Right atrium auricular region (tissue), 2 donors: ENCODE data around the gene CDH22. TPM values are rescaled to one million over a fixed set of nuclear protein-coding genes. Genes with fewer than 3 reads are reported as not detected.

Source experiments
- DNase-seq: peaks from one replicate; pipeline ENCODE4 v3.0.0-alpha.2; 2019; ENCODE audit warnings: low spot score
- H3K27ac ChIP-seq, 2 donors: fragments of 200-600 bp; sonication (generic); 1 replicate in 1 of 2; 2 replicates in 1 of 2; pipeline ENCODE4 v1.5.1; 2016 to 2019
- H3K27me3 ChIP-seq, 2 donors: fragments of 200-600 bp; sonication (generic); one replicate each; pipeline versions ENCODE4 v1.5.1 to v1.6.0; 2017 to 2019
- H3K36me3 ChIP-seq: fragments of 200-600 bp; sonication (generic); one replicate; pipeline ENCODE4 v1.5.1; 2016
- H3K4me1 ChIP-seq, 2 donors: fragments of 200-600 bp; sonication (generic); one replicate each; pipeline versions ENCODE4 v1.5.1 to v1.6.0; 2017 to 2019
- H3K4me3 ChIP-seq, 2 donors: fragments of 200-600 bp; sonication (generic); 1 replicate in 1 of 2; 2 replicates in 1 of 2; pipeline ENCODE4 v1.5.1; 2017 to 2019; ENCODE audit warnings: mild to moderate bottlenecking in 1 of 2, moderate library complexity in 1 of 2
- H3K9me3 ChIP-seq, 2 donors: fragments of 200-600 bp; sonication (generic); one replicate each; pipeline ENCODE4 v1.5.1; 2019
- total RNA-seq, 2 donors: library from RNA; depleted of rRNA; stranded (reverse); fragments of >200 nt; gene quantifications; one replicate each; pipeline ENCODE4 v1.1.0, GENCODE V29; 2016
- TF ChIP-seq, protein P1 (sequence below), 2 donors: fragments of 200-600 bp; sonication (generic); IDR thresholded peaks; one replicate each; pipeline ENCODE4 v1.5.1; 2019; ENCODE audit warnings: antibody characterized with exemption in 2 of 2

The CDH22 gene
- total RNA-seq, 2 donors from 2014 or later, result 0.67 to 4.4 TPM

DNA sequence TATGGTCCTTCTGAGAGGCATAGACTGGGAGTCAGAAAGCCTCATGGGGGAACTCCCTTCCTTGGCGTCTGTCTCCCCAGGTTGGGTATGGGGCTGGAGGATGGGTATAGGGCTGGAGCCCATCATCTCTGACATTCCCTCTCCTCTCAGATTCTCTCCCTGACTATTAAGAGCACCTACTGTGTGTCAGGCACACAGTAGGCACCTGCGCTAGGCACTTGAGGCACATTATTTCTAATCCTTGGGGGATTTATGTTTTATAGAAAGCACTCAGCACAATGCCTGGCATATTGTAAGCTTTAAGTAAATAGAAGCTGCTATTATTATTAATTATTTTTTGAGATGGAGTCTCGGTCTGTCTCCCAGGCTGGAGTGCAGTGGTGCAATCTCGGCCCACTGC lies 113.9 kb downstream of the CDH22 start:
- Histone ChIP-seq H3K4me3 (no peak overlapping the region), H3K27me3 (no peaks in the 10 kb centered on the region), H3K9me3 (no peaks in the 10 kb centered on the region), H3K4me1 (peaks cover 0 to under 1% of the 10 kb centered on the region in 2 donors), H3K36me3 (no peaks in the 10 kb centered on the region), H3K27ac (no peak overlapping the region)
- TF ChIP-seq, protein P1, sequence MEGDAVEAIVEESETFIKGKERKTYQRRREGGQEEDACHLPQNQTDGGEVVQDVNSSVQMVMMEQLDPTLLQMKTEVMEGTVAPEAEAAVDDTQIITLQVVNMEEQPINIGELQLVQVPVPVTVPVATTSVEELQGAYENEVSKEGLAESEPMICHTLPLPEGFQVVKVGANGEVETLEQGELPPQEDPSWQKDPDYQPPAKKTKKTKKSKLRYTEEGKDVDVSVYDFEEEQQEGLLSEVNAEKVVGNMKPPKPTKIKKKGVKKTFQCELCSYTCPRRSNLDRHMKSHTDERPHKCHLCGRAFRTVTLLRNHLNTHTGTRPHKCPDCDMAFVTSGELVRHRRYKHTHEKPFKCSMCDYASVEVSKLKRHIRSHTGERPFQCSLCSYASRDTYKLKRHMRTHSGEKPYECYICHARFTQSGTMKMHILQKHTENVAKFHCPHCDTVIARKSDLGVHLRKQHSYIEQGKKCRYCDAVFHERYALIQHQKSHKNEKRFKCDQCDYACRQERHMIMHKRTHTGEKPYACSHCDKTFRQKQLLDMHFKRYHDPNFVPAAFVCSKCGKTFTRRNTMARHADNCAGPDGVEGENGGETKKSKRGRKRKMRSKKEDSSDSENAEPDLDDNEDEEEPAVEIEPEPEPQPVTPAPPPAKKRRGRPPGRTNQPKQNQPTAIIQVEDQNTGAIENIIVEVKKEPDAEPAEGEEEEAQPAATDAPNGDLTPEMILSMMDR (IDR thresholded peaks at IDR 0.05), result no peak
- no peak for DNase-seq

DNA sequence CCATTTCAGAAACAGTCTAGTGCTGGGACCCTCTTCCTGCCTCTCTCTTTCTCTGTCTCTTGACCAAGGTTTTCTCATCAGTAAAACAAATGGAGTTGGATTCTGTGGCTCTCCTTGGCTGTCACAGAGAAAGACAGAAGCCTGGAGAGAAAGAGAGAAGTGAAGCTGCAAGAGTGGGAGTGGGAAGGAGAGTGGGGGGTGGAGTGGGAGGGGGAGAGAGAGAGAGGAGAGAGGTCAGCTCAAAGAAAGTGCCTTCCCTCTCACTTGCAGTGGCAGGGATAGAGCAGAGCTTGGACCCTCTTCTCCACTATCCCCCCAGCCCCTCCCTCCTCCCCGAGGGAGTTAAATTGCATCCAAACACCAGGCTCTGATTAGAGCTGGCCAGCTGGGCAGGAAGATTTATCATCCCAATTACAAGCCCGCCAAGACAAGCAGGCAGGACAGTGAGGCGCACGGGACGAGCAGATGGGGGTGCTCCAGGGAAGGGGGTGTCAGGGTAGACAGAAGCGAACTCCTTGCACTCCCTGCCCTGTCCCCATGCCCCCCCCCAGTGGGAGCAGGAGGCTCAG lies 115.8 kb downstream of the CDH22 start:
- no peaks in the 10 kb centered on the region for H3K27me3 ChIP-seq

DNA sequence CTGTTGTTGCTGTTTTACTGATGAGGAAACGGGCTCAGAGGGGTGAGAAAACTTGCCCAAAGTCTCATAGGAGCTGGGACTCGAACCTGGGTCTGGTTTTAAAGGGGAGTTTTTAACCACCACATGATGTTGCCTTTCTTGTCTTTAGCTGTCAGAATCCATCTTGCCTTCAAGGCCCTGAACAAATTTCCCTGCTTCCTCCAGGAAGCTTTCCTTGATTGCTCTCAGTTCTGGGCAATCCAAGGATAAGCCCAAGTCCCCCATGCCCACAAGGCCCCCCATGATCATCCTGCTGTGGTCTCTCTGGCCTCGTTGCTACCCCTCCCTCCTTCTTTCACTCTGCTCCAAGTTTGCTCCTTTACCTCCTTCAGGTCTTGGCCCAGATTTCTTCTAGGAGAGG lies 116.7 kb downstream of the CDH22 start:
- H3K4me3 ChIP-seq, result no peak overlapping the region
- H3K27me3 ChIP-seq, result no peaks in the 10 kb centered on the region
- no peak overlapping the region for H3K27ac ChIP-seq
- peaks cover 0 to 4% of the 10 kb centered on the region in 2 donors for H3K4me1 ChIP-seq
- TF ChIP-seq, protein P1 (IDR thresholded peaks at IDR 0.05), result no peak
- H3K36me3 ChIP-seq, result no peaks in the 10 kb centered on the region
- DNase-seq, result no peak
- no peaks in the 10 kb centered on the region for H3K9me3 ChIP-seq

More for the DNA sequence above, 115.8 kb downstream of the CDH22 start:
- Histone ChIP-seq H3K4me1 (peaks cover 0 to 4% of the 10 kb centered on the region in 2 donors), H3K4me3 (no peak overlapping the region), H3K27ac (no peak overlapping the region), H3K36me3 (no peaks in the 10 kb centered on the region), H3K9me3 (no peaks in the 10 kb centered on the region)
- DNase-seq, result no peak
- TF ChIP-seq, protein P1 (IDR thresholded peaks at IDR 0.05), result no peak

DNA sequence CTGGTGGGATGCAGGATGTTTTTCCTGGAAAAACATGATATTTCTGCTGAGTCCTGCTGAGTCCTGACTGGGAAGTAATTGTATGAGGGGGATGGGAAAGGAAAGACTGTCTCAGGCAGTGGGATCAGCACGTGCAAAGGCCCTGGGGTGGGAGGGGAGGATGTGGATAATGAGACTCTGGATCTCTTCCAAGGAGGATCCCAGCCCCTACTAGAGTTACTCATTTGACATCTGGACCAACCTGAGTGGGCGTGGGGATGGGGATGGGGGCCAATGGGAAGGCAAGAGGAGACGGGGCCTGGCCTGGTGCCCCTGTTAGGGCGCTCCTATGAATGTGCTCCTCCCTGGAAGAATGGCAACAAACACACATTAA lies 117.1 kb downstream of the CDH22 start:
- TF ChIP-seq, protein P1 (IDR thresholded peaks at IDR 0.05), result no peak
- Histone ChIP-seq H3K36me3 (no peaks in the 10 kb centered on the region), H3K27ac (no peak overlapping the region), H3K4me1 (peaks cover 0 to 4% of the 10 kb centered on the region in 2 donors), H3K27me3 (no peaks in the 10 kb centered on the region), H3K4me3 (no peak overlapping the region), H3K9me3 (no peaks in the 10 kb centered on the region)
- no peak for DNase-seq

DNA sequence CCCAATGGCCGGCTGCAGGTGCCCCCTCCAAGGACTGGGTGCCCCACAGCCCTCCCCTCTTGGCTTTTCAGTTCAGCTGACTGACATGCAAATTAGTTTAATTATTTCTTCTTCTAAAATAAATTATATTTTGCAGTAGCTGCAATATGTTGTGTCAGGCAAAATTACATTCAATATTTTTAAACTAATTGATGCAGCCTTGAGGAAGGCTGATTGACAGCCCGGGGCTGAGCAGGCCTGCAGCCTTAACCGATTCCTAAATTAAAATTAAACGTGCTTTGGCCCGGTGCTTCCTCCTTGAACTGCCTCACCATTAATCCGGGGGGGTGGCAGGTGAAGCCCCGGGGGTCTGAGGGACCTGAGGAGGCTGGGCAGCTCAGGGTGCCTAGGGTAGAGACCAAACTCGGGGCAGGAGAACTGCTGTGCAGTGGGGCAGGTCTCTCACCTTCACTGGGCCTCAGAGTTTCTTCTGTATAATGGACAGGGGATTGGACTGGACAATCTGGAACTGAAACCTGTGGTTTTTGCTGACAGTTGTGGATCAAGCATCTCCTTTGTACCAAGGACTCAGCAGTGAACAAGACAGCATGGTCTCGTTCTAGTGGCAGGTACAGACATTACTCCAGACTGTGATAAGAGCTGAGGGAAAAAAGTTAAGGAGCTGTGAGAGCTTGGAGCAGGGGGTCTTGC lies 117.7 kb downstream of the CDH22 start:
- Histone ChIP-seq H3K4me1 (peaks cover 0 to 4% of the 10 kb centered on the region in 2 donors), H3K27me3 (no peaks in the 10 kb centered on the region), H3K36me3 (no peaks in the 10 kb centered on the region), H3K9me3 (no peaks in the 10 kb centered on the region), H3K4me3 (no peak overlapping the region), H3K27ac (no peak overlapping the region)
- no peak for DNase-seq
- TF ChIP-seq, protein P1 (IDR thresholded peaks at IDR 0.05), result no peak
